T-helper 9 cell (primary cell): ENCODE results near the gene PLCH1.
"Not testable (repeated sequence)": the region's sequence is repeated elsewhere in the genome, so short reads cannot be mapped to it uniquely, and the experiment has no call there.

Source experiments
- DNase-seq: peaks from one replicate; pipeline ENCODE4 v3.0.0-alpha.2; 2020

PLCH1 gene

GRCh38 chr3:155640098-155640497 lies 104.8 kb downstream of the PLCH1 start:
- DNase-seq, result no peak

- no peak for DNase-seq
These were observed 105.3 kb downstream of the PLCH1 start for GRCh38 chr3:155639462-155640055.

- not testable (repeated sequence) for DNase-seq
These were observed 106.4 kb downstream of the PLCH1 start for GRCh38 chr3:155638461-155638860.

DNA sequence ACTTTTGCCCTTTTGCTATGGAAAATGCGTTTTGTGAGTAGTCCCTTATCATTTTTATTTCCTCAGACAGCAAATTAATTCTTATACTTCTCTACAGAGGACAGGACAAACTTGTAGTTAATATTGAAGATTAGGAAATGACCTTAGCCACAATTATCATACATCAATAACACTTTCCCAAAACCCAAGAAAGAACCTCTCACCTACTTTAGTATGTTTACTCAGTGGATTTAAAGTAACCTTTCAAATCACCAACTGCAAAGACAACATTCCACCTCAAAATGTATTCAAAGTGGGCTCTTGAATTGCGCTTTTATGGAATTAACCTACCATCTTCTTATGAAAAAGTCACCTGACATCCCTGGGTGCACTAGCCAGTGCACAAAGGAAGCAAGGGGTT lies 107.3 kb downstream of the PLCH1 start:
- no peak for DNase-seq

DNA sequence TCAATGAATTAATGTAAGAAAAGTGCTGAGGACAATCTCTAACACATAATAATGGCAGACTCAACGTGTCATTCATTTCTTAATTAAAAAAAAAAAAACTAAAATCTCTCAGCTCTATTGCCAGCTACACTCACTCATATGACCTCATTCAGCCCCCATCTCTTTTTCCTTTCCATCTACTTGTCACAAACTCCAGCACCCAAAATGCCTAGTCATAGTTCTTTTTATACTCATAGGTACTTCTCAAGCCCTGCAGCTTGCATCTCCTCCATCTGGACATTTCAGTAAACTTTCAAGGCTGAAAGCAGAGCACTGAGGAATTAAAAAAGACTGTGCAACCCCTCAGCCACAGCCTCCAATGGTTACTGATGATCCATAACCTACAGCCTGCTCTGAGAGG lies 109.8 kb downstream of the PLCH1 start:
- DNase-seq, result no peak

GRCh38 chr3:155634121-155634719 lies 110.7 kb downstream of the PLCH1 start:
- DNase-seq, result no peak

DNA sequence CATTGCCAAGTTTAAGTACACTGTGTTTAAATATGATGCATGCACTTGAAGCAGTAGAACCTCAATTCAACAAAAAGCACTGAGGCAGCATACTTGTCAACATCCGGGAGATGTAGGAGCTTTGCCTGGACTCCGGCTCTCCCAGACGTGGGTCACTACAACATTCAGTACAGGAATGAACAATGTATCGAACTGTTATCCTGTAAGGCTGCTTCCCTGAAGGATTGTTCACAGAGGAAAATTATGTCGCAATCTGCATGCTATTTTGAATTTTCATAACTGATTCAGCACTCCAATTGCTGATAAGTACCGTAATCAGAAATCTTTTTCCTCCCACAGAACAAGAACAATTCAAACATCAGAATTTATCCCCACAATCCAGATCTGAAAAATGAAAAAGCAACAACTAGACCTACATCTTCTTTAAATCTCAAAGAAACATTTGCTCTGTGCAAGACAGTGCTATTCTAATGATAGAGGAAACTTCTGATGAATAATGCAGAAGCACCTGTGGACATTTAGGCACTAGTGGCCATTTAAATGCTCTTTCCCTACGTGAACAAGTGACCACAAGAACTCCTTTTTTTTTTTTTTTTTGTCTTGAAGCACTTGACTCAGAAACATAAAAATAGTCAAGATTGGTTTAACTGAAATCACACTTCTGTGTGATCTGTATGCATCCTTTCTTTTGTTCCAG lies 113.4 kb downstream of the PLCH1 start:
- DNase-seq, result no peak

DNA sequence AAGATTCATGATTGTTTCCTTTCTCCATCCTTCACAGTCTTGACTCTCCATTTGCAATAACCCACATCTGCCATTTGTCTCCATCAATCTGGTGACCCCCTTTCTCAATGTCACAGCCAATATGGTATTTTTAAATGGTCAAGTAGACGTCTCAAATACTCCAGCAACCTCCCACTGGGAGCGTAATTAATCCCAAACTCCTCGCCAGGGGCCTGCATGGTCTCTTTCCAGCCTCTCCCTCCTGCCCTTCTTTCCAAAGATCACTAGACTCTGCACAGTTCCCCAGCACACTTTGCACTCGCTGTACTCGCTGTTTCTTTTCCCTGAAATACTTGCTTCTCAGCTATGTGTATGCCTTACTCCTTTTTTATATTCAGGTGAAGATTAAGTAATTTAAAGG lies 115.3 kb downstream of the PLCH1 start:
- no peak for DNase-seq

DNA sequence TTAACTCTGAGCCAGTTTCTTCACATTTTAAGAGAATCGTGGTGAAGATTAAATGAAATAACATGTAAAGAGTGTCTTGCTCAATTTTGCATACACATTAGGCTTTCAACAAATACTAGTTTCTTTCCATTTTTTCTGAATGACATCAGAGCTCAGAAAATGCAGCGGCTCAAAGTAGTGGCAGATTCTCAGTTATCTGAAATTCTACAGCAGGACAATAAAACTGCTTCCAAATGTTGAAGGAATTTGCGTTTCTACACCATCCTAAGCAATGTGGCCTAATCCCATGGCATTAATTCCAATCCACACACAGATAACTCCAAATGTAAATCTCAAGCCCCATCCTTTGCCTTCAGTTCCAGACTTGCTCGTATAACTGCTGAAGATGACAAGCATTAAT lies 115.8 kb downstream of the PLCH1 start:
- DNase-seq, result no peak

GRCh38 chr3:155622647-155623046 lies 122.2 kb downstream of the PLCH1 start:
- not testable (repeated sequence) for DNase-seq

- not testable (repeated sequence) for DNase-seq
These were observed 124.3 kb downstream of the PLCH1 start for GRCh38 chr3:155620552-155620951.

GRCh38 chr3:155619118-155619915 lies 125.6 kb downstream of the PLCH1 start:
- no peak for DNase-seq

GRCh38 chr3:155618543-155618942 lies 126.3 kb downstream of the PLCH1 start:
- DNase-seq, result no peak

- DNase-seq, result no peak
These were observed 127.4 kb downstream of the PLCH1 start for GRCh38 chr3:155617346-155617925.

- not testable (repeated sequence) for DNase-seq
These were observed 129.7 kb downstream of the PLCH1 start for GRCh38 chr3:155615141-155615540.

DNA sequence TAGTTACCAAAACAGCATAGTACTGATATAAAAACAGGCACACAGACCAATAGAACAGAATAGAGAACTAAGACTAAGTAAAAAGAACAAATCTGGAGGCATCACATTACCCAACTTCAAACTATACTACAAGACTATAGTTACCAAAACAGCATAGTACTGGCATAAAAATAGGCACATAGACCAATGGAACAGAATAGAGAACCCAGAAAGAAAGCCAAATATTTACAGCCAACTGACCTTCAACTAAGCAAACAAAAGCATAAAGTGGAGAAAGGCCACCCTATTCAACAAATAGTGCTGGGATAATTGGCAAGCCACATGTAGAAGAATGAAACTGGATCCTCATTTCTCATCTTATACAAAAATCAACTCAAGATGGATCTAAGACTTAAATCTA lies 130.5 kb downstream of the PLCH1 start:
- DNase-seq, result not testable (repeated sequence)

- DNase-seq, result no peak
These were observed 133.4 kb downstream of the PLCH1 start for GRCh38 chr3:155611456-155611855.

- DNase-seq, result no peak
These were observed 135.3 kb downstream of the PLCH1 start for GRCh38 chr3:155609586-155609985.

- no peak for DNase-seq
These were observed 136.5 kb downstream of the PLCH1 start for GRCh38 chr3:155608228-155608920.

DNA sequence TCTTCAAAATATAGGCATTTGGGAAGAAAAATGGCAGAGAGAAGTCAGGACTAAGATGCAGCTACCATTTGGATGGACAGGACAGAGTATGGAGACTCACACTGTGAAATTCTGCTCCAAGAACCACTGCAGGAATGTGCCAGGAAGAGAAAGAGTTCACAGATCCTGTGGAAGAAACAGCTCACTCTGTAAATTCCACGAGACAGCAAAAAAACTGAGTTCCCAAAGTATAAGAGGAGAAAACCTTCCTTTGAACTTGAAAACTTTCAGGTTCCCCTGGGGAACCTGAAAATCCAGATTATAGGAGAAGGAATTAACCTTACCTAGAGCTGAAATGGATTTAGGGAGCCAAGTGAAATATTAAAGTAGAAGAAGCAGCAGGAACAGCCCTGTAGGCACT lies 137.1 kb downstream of the PLCH1 start:
- no peak for DNase-seq

GRCh38 chr3:155605571-155605970 lies 139.3 kb downstream of the PLCH1 start:
- DNase-seq, result no peak

DNA sequence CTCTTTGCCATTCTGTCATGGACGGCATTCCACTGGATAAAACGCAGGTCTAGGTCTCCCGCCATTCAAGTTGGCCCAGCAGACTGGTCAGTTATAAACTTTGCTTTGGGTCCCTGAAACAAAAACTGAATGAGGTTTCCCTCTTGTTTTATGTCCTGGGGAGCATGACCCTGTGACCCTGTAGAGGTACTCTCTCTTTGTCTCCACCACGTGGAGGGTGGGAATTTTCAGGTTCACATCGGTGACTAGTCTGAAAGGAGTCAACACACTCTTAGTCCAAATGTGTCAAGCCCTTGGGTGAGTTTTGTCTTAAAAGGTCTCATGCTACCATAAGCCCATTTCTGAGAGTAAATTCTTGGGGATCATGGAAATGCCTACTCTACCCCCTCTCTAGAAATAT lies 139.9 kb downstream of the PLCH1 start:
- DNase-seq, result no peak
